NAMALWA (cell line): ENCODE results near the gene VRTN.
A peak's percentile ranks its signal among the peaks of the same experiment; 100 is the strongest.
"Not testable (repeated sequence)": the region's sequence is repeated elsewhere in the genome, so short reads cannot be mapped to it uniquely, and the experiment has no call there.

Source experiments
- DNase-seq: peaks from one replicate; pipeline ENCODE4 v3.0.0-alpha.2; 2015; ENCODE audit warnings: low spot score

The VRTN gene

DNA sequence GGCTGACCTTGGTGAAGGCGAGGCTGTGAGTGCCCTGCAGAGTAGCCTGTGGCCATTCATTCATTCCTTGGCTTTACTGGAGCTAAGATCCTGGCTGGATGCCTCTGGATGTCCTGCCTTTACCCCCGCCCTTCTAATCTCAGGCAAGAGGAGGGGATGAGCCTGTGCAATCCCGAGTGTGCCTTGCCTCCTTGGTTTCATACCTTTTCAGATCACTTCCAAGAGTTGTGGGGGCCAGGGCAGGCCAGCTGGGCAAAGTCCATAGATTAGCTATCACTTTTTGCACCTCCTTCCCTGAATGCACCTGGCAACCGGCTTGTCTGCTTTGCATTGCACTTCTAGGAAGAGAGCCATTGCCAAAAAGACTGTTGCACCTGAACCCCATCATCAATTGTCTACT is 1.5 kb downstream of the VRTN start:
- DNase-seq: no peak

DNA sequence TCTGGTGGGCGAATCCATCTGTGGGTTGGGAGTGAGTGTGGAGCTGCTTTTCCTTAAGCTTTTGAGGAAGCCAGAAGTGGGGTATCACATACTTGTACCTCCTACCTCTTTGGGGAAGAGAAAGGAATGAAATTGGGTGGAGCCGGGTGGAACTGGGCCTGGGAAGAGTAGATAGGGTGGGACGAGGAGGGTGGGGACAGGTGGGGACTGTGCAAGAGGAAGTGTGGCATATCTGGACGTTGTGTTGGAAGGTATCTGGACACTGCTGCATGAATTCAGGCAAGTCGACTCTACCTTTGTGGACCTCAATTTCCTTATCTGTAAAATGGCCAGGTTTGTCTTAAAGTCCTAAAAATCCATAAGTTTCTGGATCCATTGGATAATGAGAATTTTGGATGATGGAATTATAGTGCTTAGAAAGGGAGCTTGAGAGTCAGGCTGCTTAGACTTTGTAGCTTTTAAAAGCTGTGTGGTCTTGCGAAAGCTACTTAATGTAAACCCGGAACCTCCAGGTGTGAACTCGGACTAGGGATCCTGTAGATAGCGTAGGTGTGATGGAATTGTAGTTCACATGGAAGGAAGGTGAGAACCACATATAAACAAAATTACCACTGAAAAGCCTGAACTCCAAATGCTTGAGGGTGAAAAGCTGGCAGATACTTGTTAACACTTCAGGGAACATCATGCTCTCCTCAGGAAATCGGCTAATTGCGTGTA is 2.1 kb downstream of the VRTN start:
- DNase-seq: no peak

DNA sequence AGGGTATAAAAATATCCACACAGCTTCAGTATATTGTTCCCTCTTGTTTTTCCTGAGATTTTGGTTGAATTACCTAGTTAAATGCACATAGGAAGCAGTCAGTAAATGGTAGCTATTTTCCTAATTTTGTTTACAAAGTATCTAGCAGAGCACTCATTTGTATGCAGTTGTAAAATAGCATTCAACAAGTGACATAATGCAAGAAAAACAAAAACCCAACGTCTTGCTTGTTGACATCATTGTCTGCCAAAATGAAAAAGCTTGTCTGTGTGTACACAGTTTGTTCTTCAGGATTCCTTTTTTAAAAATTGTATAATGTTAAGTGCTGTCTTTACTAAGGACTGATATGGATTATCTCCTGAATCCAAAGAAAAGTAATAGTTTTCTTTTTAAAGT is 2.7 kb downstream of the VRTN start:
- DNase-seq: no peak

DNA sequence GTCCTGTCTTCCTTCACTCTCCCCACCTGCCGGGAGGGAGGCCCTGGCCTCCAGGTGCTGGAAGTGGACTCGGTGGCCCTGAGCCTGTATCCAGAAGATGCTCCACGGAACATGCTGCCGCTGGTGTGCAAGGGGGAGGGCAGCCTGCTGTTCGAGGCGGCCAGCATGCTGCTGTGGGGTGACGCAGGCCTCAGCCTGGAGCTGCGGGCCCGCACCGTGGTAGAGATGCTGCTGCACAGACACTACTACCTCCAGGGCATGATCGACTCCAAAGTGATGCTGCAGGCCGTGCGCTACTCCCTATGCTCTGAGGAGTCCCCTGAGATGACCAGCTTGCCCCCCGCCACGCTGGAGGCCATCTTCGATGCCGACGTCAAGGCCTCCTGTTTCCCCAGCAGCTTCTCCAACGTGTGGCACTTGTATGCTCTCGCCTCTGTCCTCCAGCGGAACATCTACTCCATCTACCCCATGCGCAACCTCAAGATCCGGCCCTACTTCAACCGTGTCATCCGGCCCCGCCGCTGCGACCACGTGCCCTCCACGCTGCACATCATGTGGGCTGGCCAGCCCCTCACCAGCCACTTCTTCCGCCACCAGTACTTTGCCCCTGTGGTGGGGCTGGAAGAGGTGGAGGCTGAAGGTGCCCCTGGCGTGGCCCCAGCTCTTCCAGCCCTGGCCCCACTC is 8.8 kb downstream of the VRTN start:
- DNase-seq: no peak

DNA sequence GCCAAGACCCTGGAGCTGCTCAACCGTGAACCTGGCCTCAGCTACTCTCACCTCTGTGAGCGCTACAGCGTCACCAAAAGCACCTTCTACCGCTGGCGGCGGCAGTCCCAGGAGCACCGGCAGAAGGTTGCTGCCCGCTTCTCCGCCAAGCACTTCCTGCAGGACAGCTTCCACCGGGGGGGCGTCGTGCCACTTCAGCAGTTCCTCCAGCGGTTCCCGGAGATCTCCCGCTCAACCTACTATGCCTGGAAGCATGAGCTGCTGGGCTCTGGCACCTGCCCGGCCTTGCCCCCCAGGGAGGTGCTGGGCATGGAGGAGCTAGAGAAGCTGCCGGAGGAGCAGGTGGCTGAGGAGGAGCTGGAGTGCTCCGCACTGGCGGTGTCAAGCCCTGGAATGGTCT is 9.3 kb downstream of the VRTN start:
- DNase-seq: no peak

DNA sequence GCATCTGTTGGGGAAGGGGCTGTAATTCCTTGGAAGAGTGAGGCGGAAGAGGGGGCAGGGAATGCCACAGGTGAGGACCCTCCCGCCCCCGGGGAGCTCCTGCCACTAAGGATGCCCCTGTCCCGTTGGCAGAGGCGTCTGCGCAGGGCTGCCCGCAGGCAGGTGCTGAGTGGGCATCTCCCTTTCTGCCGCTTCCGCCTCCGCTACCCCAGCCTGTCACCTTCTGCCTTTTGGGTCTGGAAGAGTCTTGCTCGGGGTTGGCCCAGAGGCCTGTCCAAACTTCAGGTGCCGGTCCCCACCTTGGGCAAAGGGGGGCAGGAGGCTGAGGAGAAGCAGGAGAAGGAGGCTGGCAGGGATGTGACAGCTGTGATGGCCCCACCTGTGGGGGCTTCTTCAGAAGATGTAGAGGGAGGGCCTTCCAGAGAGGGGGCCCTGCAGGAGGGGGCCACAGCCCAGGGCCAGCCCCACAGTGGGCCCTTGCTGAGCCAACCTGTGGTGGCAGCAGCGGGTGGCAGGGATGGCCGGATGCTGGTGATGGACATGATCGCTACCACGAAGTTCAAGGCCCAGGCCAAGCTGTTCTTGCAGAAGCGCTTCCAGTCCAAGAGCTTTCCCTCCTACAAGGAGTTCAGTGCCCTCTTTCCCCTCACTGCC is 10.0 kb downstream of the VRTN start:
- DNase-seq: no peak

DNA sequence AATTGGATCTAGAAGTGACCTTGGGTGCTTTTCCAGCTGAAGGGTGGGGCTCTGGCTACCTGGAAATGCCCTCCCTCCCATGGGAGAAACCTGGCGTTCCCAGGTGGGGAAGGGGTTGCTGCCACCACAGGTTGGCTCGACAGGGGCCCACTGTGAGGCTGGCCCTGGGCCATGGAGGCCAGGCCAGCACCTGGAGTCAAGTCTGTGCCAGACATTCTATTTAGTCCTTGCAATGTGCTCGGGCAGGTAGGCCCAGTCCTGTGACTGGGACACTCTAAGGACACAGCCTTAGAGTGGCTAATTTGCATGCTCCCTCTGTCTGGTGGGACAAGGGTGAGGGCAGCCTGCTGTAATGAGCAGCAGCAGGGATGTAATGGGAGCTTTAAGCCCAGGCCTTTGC is 11.9 kb downstream of the VRTN start:
- no peak for DNase-seq

DNA sequence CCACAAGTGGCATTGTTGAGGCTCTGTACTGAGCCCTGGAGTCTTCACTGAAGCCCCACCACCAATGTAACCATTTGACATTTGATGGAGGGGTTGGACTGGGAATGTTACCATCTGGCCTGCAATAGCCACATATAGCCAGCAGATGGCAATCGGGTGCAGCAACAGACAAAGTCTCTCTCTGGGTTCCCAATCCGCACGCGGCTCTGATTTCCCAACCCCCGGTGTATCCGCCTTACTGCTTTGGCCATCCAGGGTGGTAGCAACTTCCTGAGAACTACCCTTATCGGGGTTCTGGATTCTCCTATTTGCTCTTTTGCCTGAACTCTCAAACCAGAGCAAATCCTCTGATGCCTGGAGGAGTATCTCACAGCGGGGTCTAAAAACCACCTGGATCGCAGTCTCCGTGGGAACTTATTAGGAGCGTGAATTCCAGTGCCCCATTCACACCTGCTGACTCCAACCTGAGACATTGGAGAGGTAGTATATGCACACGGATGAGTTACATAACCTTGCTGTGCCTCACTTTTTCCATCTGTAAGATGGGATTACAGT is 14.2 kb downstream of the VRTN start:
- DNase-seq: peak; percentile 65

DNA sequence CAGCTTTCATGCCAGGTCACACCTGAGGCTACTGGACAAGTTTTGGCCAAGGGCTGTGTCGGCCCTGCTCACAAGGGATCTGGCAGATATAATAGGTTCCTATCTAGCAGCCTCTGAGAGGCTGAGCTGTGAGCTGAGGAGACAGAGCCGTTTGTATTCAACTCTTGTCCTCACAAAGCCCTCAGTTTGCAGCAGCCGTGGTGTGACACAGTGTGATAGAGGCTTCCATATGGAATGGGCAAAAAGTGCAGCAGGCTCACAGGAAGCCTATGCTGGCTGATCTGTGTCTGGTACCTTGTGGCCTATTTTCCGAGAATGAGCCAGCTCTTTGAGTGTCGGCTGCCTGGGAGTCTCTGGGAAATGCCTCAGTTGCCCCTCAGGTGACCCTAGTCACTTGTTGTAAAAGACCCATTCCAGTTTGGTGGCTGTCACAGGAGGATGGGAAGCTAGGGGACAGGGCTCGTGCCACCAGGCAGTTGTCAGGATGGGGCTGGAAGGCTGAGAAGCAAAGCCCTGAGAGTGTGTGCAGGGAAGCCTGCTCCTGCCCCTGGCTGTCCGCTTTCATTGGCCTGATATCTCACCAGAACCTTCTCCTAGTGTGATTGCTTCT is 16.1 kb downstream of the VRTN start:
- DNase-seq: no peak

DNA sequence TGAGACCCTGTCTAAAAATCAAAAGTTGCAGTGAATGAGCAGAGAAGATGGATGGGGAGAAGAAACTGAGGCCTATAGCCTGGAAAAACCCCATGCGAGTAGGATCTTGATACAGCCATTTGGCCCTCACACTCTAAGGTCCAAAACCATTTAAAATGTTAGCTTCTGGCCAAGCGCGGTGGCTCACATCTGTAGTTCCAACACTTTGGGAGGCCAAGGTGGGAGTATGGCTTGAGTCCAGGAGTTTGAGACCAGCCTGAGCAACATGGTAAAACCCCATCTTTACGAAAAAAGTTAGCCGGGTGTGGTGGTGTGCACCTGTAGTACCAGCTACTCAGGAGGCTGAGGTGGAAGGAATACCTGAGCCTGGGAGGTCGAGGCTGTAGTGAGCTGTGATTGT is 19.8 kb downstream of the VRTN start:
- DNase-seq: no peak

DNA sequence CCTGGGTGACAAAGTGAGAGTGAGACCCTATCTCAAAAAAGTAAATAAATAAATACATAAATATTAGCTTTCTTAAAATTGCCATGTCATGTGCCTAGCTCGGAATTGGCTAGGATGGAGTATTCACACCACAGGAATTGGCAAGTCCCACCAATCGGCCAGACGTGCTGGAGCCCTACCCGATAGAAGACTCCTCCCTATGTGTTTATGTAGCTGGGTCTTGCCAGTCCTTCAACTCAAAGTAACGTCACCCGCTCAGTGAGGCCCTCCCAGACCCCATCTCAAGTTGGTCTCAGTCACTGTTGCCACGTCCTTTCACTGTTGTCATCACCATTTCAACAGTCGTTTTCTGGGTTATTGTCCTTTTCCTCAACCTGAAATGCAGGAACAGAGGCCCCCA is 20.2 kb downstream of the VRTN start:
- no peak for DNase-seq

DNA sequence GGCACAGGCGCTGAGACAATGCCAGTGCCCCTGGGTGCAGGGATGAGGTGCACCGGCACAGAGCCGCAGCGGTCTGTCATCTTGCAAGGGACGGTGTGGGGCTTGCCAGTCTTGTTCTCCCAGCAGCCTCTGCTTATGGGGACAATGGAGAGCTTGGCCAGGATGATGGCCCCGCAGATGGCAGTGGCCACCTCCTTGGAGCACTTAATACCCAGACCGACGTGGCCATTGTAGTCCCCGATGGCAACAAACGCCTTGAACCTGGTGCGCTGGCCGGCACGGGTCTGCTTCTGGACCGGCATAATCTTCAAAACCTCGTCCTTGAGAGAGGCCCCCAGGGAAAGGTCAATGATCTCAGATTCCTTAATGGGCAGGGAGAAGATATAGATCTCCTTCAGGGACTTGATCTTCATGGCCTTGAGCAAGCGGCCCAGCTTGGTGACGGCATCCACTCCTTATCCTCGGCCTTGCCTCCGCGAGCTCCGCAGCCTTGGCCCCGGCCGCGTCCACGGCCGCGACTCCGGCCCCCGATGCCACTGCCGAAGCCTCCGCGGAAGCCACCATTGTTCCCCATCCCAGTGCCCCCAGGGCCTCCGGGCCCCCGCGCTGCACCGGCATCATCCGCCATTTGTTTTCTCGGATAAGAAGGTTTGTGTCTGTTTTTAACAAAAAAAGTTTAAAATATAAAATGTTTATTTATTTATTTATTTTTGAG is 29.9 kb downstream of the VRTN start:
- DNase-seq: no peak

DNA sequence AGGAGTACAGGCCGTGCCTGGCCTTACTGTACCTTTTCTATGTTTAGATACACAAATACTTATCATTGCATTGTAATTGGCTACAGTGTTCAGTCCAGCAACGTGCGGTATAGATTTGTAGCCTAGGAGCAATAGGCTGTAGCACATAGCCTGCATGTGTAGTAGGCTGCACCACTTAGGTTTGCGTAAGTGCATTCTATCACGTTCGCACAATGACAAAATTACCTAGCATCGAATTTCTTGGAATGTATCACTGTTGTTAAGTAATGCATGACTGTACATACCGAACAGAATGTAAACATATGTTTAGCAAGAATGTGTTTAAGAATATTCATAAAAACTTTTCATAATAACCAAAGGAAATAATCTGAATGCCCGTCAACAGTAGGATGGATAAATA is 31.9 kb downstream of the VRTN start:
- DNase-seq: no peak

DNA sequence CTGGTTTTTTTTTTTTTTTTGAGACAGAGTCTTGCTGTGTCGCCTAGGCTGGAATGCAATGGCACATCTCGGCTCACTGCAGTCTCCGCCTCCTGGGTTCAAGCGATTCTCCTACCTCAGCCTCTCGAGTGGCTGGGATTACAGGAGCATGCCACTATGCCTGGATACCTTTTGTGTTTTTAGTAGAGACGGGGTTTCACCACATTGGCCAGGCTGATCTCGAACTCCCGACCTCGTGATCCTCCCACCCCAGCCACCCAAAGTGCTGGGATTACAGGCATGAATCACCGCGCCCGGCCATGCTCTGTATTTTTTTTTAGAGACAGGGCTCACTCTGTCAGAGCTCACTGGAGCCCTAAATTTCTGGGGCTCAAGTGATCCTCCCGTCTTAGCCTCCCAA is 32.6 kb downstream of the VRTN start:
- no peak for DNase-seq

DNA sequence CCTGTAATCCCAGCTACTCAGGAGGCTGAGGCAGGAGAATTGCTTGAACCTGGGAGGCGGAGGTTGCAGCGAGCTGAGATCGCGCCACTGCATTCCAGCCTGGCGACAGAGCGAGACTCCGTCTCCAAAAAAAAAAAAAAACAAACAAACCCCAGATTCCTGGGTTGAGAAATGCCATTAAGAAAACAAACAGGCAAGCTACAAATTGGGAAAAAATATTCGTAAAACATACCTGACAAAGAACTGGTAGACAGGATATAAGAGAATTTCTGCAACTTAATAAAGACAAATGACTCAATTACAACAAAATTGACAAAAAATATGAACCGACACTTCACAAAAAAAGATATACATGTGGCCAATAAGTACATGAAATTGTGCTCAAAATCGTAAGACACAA is 33.3 kb downstream of the VRTN start:
- DNase-seq: not testable (repeated sequence)

DNA sequence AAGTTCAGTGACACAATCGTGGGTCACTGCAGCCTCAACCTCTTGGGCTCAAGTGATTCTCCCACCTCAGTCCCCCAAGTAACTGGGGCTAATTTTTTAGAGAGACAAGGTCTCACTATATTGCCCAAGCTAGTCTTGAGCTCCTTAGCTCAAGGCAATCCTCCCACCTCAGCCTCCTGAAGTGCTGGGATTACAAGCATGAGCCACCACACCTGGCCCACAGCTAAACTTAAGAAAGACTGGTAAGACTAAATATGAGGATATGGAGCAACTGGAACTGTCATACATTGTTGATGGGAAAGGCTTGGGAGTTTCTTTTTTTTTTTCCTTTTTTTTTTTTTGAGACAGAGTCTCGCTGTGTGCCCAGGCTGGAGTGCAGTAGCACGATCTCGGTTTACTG is 34.0 kb downstream of the VRTN start:
- DNase-seq: no peak

DNA sequence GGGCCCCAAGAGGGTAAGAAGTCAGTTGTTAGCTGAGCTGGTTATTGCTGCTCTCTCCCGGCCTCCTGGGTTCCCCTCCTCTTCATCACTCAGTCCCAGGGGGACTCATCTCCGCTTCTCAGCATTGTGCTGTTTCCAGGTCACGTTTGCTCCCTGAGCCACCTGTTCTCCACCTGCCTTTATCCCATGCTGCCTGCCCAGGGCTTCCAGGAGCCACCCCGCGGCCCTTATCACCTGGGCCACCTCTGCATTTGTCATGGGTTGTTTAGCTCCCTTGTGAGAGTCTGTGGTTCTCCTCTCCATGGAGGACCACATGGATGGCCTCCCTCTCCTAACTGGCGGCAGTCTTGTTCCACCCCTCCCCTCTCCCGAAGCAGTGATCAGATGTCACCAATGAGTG is 41.7 kb downstream of the VRTN start:
- no peak for DNase-seq

DNA sequence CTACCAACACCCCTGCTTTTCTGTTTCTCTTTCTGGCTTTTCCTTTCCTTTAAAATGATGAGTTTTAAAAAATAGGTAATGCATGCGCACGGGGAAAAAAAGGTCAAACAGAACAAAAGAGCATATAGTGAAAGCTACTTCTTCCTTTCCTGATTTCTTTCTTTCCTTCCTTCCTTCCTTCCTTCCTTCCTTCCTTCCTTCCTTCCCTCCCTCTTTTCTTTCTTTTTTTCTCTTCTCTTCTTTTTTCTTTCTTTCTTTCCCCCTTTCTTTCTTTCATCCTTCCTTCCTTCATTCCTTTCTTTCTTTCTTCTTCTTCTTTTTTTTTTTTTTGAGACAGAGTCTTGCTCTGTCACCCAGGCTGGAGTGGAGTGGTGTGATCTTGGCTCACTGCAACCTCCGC is 42.2 kb downstream of the VRTN start:
- not testable (repeated sequence) for DNase-seq

DNA sequence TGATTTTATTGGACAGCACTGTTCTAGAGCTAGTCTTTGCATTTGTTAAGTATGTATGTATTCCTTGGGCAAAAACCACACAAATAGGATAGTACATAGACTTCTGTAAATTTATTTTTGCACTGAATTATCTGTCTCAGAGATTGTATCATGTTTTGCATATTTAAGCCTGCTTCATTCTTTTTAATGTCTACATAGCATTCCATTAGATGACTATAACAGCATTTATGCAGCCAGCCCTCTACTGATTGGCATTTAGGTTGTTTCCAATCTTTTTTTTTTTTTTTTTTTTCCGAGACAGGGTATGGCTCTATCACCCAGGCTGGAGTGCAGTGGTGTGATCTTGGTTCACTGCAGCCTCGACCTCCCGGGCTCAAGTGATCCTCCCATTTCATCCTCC is 43.2 kb downstream of the VRTN start:
- no peak for DNase-seq

DNA sequence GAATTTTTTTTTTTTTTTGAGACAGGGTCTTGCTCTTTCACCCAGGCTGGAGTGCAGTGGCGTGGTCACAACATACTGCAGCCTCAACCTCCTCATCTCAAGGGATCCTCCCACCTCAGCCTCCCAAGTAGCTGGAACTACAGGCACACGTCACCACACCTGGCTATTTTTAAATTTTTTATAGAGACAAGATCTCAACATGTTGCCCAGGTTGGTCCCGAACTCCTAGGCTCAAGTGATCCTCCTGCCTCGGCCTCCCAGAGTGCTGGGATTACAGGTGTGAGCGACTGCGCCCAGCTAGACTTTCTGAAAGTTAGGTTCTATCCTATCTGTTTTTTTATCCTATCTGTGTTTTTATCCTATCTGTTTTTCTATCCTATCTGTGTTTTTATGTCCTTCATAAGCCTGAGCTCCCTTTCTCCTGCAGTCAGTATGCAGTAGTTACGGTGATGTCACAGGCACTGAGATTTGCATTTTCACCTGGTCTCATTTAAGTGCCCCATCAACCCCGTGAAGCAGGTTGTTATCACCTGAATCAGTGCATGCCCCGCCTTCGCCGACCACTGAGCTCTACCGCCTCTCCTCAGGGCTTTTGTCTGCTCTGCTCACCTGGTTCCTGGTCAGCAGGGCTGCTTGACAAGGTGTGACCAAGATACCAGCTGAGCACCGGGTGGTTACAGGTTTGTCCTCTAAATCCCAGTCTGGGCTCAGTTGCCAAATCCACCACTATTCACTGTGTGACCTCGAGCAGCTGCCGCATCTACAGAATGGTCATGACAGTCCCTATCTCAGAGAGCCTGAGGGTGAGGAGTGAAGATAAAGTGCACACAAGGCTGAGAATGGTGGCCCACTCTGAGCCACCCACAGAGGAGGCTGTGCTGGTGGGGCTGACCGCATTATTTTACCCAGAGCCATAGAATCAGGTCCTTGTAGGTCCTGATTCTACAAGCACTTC is 44.6 kb downstream of the VRTN start:
- DNase-seq: no peak

DNA sequence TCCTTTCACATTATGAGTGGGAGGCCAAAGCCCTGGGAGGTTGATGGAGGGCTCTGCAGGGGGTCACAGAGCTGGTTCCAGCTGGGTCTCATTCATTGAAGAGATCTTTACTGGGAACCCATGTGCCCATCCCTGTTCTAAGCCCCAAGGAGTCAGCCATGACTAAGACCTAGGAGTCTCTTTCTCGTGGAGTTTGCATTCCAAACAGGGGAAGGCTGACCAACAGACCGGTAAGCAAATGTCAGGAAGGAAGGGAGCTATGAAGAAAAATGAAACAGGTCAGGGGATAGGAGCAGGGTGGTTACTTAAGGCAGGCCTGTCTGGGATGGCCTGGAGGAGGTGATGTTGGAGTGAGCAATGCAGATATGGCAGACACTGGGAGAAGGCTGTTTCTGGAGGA is 46.3 kb downstream of the VRTN start:
- no peak for DNase-seq
